Panc1 (cell line): Measurements from ENCODE around the gene BTBD8. TPM values are rescaled to one million over a fixed set of nuclear protein-coding genes. Genes with fewer than 3 reads are reported as not detected.

ENCODE experiments used
- ATAC-seq: fragments of 200-7000 bp; cut with Tn5 transposase; 2 replicates; pipeline ENCODE4 v1.9.1; 2020; ENCODE audit warnings: mild to moderate bottlenecking, moderate library complexity
- BruUV-seq: library from RNA; stranded (reverse); fragments of 400-500 nt; replicated peaks from 2 replicates; lab custom pipeline; 2021; lab: Mats Ljungman, UMichigan
- CTCF ChIA-PET: fragments of 300-600 bp; sonication (Branson Sonifier 250); formaldehyde crosslinking; loops from one replicate; lab custom pipeline; 2022; ENCODE audit warnings: antibody characterized with exemption; lab: Charles Lee
- POLR2A ChIA-PET: fragments of 300-600 bp; sonication (Branson Sonifier 250); formaldehyde crosslinking; loops from one replicate; lab custom pipeline; 2022; ENCODE audit warnings: antibody characterized with exemption; lab: Charles Lee
- DNase-seq: peaks from one replicate; pipeline ENCODE4 v3.0.0-alpha.2; 2010; ENCODE audit warnings: low read depth, low spot score
- H3K27ac ChIP-seq: 2 replicates; pipeline ENCODE4 v1.5.1; 2011; ENCODE audit warnings: mild to moderate bottlenecking, low read length, inconsistent platforms
- H3K27me3 ChIP-seq: fragments of 200-500 bp; sonication (Bioruptor generic); 2 replicates; pipeline ENCODE4 v1.6.0; 2014; ENCODE audit warnings: low read length, inconsistent platforms; ENCODE audit not compliant: control insufficient read depth, insufficient read depth
- H3K36me3 ChIP-seq: fragments of 200-500 bp; sonication (Bioruptor generic); 2 replicates; pipeline ENCODE4 v1.5.1; 2014; ENCODE audit warnings: inconsistent platforms, mild to moderate bottlenecking, low read length, moderate library complexity; ENCODE audit not compliant: control insufficient read depth, insufficient read depth
- H3K4me1 ChIP-seq: 2 replicates; pipeline ENCODE4 v1.5.1; 2011; ENCODE audit warnings: inconsistent platforms, mild to moderate bottlenecking, low read length, moderate library complexity; ENCODE audit not compliant: control insufficient read depth, insufficient read depth
- H3K4me3 ChIP-seq, 2 experiments: 2 replicates each; pipeline ENCODE4 v1.5.1; 2011 to 2012; ENCODE audit warnings: low read depth in 2 of 2, low read length in 2 of 2, mild to moderate bottlenecking in 2 of 2, inconsistent platforms in 1 of 2, moderate library complexity in 1 of 2
- H3K9me3 ChIP-seq: fragments of 200-500 bp; sonication (Bioruptor generic); 2 replicates; pipeline ENCODE4 v1.5.1; 2014; ENCODE audit warnings: low read depth, mild to moderate bottlenecking, inconsistent platforms, low read length, moderate library complexity; ENCODE audit not compliant: control insufficient read depth, insufficient read depth
- POLR2AphosphoS5 ChIP-seq: IDR thresholded peaks from 2 replicates; pipeline ENCODE4 v1.6.1; 2012; ENCODE audit warnings: mild to moderate bottlenecking, low read depth, low read length, moderate library complexity
- SIN3A ChIP-seq: IDR thresholded peaks from 2 replicates; pipeline ENCODE4 v1.6.1; 2012; ENCODE audit warnings: low read depth, mild to moderate bottlenecking, low read length, moderate library complexity, borderline replicate concordance; ENCODE audit not compliant: insufficient read depth
- TCF7L2 ChIP-seq: IDR thresholded peaks from 2 replicates; pipeline ENCODE4 v1.6.1; 2011; ENCODE audit warnings: mild to moderate bottlenecking, low read depth, low read length, inconsistent platforms
- in situ Hi-C: cut with HindIII; loops from 2 replicates; pipeline ENCODE4 v1.10.0; 2016; ENCODE audit warnings: low sequenced_read_pairs, low pct_unique_long_range_greater_than_20kb
- intact Hi-C: fragments of 100-400 bp; cut with micrococcal nuclease; formaldehyde crosslinking; loops from one replicate; pipeline ENCODE4 v1.10.0; 2022; ENCODE audit not compliant: unreplicated experiment
- total RNA-seq: library from RNA; stranded (reverse); gene quantifications from one replicate; pipeline ENCODE4 v1.2.1, GENCODE V29; 2021; ENCODE audit not compliant: unreplicated experiment
- TF ChIP-seq, protein P1 (sequence below): fragments of 450-650 bp; IDR thresholded peaks from 2 replicates; pipeline ENCODE4 v1.5.1; 2017; ENCODE audit warnings: mild to moderate bottlenecking
- TF ChIP-seq, protein P2 (sequence below), 2 experiments: IDR thresholded peaks; 2 replicates each; pipeline ENCODE4 v1.6.1; 2011 to 2012; ENCODE audit warnings: low read depth in 2 of 2, control low read depth in 1 of 2, low read length in 1 of 2, mild to moderate bottlenecking in 1 of 2, moderate library complexity in 1 of 2; ENCODE audit not compliant: insufficient read depth in 1 of 2

Gene BTBD8
- total RNA-seq, 1 experiment from 2014 or later: 0.69 TPM

DNA sequence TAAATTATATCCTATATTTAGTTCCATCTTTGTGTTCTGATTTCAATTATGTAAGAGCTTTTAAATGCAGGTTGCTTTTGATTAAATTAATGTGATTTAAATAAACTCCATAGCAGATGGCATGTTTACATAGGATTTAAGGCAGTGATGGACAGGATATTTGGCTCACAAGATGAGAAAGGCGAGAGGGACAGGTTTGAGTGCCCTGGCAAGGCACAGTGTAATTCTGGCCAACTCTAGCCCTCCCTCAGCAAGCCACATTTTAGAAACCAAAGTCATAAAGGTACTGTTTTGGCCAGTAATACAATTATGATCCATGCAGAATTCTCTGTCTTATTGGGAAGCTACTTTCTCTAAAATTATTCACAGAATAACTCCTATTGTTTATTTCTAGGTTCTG is 87.0 kb downstream of the BTBD8 start:
- no TSS peak for BruUV-seq
- ChIA-PET POLR2A (interaction anchor here (0.5 kb wide), 1 partner anchor 41 kb away, joined by 5 read pairs; no protein-coding TSS in a partner anchor), CTCF (no interaction called here)
- H3K9me3 ChIP-seq: no peaks in the 10 kb centered on the region
- H3K4me3 ChIP-seq: no peak overlapping the region
- H3K36me3 ChIP-seq: no peaks in the 10 kb centered on the region
- in situ Hi-C loops (no loop called here), intact Hi-C loops (no loop called here)
- no peaks in the 10 kb centered on the region; the same call in none of the 2 replicates for H3K27me3 ChIP-seq
- no peak overlapping the region for H3K27ac ChIP-seq
- ATAC-seq (no peak), DNase-seq (no peak)
- no peak for TF ChIP-seq TCF7L2
- TF ChIP-seq, protein P1, sequence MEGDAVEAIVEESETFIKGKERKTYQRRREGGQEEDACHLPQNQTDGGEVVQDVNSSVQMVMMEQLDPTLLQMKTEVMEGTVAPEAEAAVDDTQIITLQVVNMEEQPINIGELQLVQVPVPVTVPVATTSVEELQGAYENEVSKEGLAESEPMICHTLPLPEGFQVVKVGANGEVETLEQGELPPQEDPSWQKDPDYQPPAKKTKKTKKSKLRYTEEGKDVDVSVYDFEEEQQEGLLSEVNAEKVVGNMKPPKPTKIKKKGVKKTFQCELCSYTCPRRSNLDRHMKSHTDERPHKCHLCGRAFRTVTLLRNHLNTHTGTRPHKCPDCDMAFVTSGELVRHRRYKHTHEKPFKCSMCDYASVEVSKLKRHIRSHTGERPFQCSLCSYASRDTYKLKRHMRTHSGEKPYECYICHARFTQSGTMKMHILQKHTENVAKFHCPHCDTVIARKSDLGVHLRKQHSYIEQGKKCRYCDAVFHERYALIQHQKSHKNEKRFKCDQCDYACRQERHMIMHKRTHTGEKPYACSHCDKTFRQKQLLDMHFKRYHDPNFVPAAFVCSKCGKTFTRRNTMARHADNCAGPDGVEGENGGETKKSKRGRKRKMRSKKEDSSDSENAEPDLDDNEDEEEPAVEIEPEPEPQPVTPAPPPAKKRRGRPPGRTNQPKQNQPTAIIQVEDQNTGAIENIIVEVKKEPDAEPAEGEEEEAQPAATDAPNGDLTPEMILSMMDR: no peak
- TF ChIP-seq POLR2AphosphoS5: no peak
- H3K4me1 ChIP-seq: no peaks in the 10 kb centered on the region

DNA sequence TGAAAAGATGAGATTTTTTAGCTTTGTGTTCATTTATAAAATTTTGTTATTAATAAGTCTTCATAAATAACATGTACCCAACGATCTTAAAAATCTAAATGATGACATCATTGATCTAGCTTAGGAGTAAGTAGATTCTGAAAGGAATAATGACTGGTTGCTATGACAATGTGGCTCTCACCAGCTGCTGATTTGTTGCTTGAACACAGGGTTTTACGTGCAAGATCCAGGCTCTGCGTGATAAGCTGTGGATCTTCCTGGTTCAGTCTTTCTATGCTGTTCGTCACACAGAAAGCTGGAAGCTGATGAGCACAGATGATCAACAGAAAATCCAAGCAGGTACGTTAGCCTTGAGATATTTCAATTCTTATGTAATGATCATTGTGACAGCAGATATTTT is 88.5 kb downstream of the BTBD8 start:
- POLR2A ChIA-PET: no interaction called here
- in situ Hi-C loops (no loop called here), intact Hi-C loops (no loop called here)
- Histone ChIP-seq H3K4me1 (no peaks in the 10 kb centered on the region), H3K4me3 (no peak overlapping the region), H3K36me3 (no peaks in the 10 kb centered on the region), H3K9me3 (no peaks in the 10 kb centered on the region), H3K27ac (no peak overlapping the region), H3K27me3 (no peaks in the 10 kb centered on the region; the same call in none of the 2 replicates)
- CTCF ChIA-PET: no interaction called here
- DNase-seq (no peak), ATAC-seq (no peak)
- TF ChIP-seq, protein P1: no peak
- TF ChIP-seq, protein P2, sequence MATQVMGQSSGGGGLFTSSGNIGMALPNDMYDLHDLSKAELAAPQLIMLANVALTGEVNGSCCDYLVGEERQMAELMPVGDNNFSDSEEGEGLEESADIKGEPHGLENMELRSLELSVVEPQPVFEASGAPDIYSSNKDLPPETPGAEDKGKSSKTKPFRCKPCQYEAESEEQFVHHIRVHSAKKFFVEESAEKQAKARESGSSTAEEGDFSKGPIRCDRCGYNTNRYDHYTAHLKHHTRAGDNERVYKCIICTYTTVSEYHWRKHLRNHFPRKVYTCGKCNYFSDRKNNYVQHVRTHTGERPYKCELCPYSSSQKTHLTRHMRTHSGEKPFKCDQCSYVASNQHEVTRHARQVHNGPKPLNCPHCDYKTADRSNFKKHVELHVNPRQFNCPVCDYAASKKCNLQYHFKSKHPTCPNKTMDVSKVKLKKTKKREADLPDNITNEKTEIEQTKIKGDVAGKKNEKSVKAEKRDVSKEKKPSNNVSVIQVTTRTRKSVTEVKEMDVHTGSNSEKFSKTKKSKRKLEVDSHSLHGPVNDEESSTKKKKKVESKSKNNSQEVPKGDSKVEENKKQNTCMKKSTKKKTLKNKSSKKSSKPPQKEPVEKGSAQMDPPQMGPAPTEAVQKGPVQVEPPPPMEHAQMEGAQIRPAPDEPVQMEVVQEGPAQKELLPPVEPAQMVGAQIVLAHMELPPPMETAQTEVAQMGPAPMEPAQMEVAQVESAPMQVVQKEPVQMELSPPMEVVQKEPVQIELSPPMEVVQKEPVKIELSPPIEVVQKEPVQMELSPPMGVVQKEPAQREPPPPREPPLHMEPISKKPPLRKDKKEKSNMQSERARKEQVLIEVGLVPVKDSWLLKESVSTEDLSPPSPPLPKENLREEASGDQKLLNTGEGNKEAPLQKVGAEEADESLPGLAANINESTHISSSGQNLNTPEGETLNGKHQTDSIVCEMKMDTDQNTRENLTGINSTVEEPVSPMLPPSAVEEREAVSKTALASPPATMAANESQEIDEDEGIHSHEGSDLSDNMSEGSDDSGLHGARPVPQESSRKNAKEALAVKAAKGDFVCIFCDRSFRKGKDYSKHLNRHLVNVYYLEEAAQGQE (IDR thresholded peaks at IDR 0.05; ENCODE audit: insufficient read depth in 1 of 2, low read depth in 2 of 2, low read length in 1 of 2): no peak
- TF ChIP-seq SIN3A (no peak), TCF7L2 (no peak), POLR2AphosphoS5 (no peak)
- BruUV-seq: no TSS peak
